Measurements from ENCODE around the gene ATOH8. TPM values are rescaled to one million over a fixed set of nuclear protein-coding genes. Genes with fewer than 3 reads are reported as not detected.
"Not testable (repeated sequence)": the region's sequence is repeated elsewhere in the genome, so short reads cannot be mapped to it uniquely, and the experiment has no call there.

The ATOH8 gene
- total RNA-seq, 1 donor from 2014 or later = 13.7 TPM

GRCh38 chr2:85711578-85712060 is 42.2 kb upstream of the ATOH8 start:
- H3K27ac Mint-ChIP-seq = peak overlapping the region; percentile 34
- DNase-seq (ENCODE audit: extremely low spot score, unreplicated experiment) = peak; percentile 56
- no peaks in the 10 kb centered on the region for H3K36me3 Mint-ChIP-seq
- no peaks in the 10 kb centered on the region for H3K9me3 Mint-ChIP-seq
- H3K4me3 Mint-ChIP-seq = no peak overlapping the region
- TF ChIP-seq CTCF (conservative IDR thresholded peaks at IDR 0.05) = no peak
- H3K4me1 Mint-ChIP-seq (ENCODE audit: unreplicated experiment) = peaks cover 20% of the 10 kb centered on the region
- peaks cover 14% of the 10 kb centered on the region for H3K27me3 Mint-ChIP-seq

GRCh38 chr2:85712336-85712735 is 41.5 kb upstream of the ATOH8 start:
- TF ChIP-seq CTCF (conservative IDR thresholded peaks at IDR 0.05) = no peak
- Mint-ChIP-seq H3K4me1 (ENCODE audit: unreplicated experiment) (peaks cover 22% of the 10 kb centered on the region), H3K27ac (no peak overlapping the region), H3K4me3 (no peak overlapping the region), H3K36me3 (no peaks in the 10 kb centered on the region), H3K27me3 (peaks cover 10% of the 10 kb centered on the region), H3K9me3 (no peaks in the 10 kb centered on the region)
- peak; percentile 47 for DNase-seq (ENCODE audit: extremely low spot score, unreplicated experiment)

GRCh38 chr2:85712849-85713612 is 40.8 kb upstream of the ATOH8 start:
- Mint-ChIP-seq H3K4me3 (no peak overlapping the region), H3K4me1 (ENCODE audit: unreplicated experiment) (peaks cover 29% of the 10 kb centered on the region), H3K27me3 (peaks cover 9% of the 10 kb centered on the region), H3K9me3 (no peaks in the 10 kb centered on the region), H3K36me3 (no peaks in the 10 kb centered on the region), H3K27ac (no peak overlapping the region)
- TF ChIP-seq CTCF (conservative IDR thresholded peaks at IDR 0.05) = no peak
- peak; percentile 49 for DNase-seq (ENCODE audit: extremely low spot score, unreplicated experiment)

GRCh38 chr2:85713836-85714235 is 40.0 kb upstream of the ATOH8 start:
- Mint-ChIP-seq H3K4me3 (no peak overlapping the region), H3K27ac (no peak overlapping the region), H3K36me3 (no peaks in the 10 kb centered on the region), H3K9me3 (no peaks in the 10 kb centered on the region), H3K4me1 (ENCODE audit: unreplicated experiment) (peaks cover 31% of the 10 kb centered on the region), H3K27me3 (peaks cover 9% of the 10 kb centered on the region)
- no peak for TF ChIP-seq CTCF (conservative IDR thresholded peaks at IDR 0.05)
- DNase-seq (ENCODE audit: extremely low spot score, unreplicated experiment) = peak; percentile 43

GRCh38 chr2:85714421-85714820 is 39.4 kb upstream of the ATOH8 start:
- not testable (repeated sequence) for DNase-seq (ENCODE audit: extremely low spot score, unreplicated experiment); H3K27me3 Mint-ChIP-seq; H3K9me3 Mint-ChIP-seq; H3K36me3 Mint-ChIP-seq; H3K27ac Mint-ChIP-seq; H3K4me3 Mint-ChIP-seq
- peaks cover 31% of the 10 kb centered on the region for H3K4me1 Mint-ChIP-seq (ENCODE audit: unreplicated experiment)

GRCh38 chr2:85714841-85715240 is 39.0 kb upstream of the ATOH8 start:
- no peak for TF ChIP-seq CTCF (conservative IDR thresholded peaks at IDR 0.05)
- Mint-ChIP-seq H3K36me3 (no peaks in the 10 kb centered on the region), H3K4me3 (no peak overlapping the region), H3K27me3 (peaks cover 3% of the 10 kb centered on the region), H3K9me3 (no peaks in the 10 kb centered on the region), H3K27ac (no peak overlapping the region), H3K4me1 (ENCODE audit: unreplicated experiment) (peaks cover 31% of the 10 kb centered on the region)
- DNase-seq (ENCODE audit: extremely low spot score, unreplicated experiment) = no peak

Measured in type B pancreatic cell (in vitro differentiated cells).